Measurements from ENCODE around the gene SLC25A18.
A peak's percentile ranks its signal among the peaks of the same experiment; 100 is the strongest.

Gene SLC25A18

GRCh38 chr22:17537155-17537554, 26.1 kb upstream of the SLC25A18 start:
- no peak for TF ChIP-seq CTCF (IDR thresholded peaks at IDR 0.05; ENCODE audit: extremely low read depth, insufficient read depth, missing control alignments)
- in situ Hi-C loops (cut with MboI; ENCODE audit: low pct_unique_long_range_greater_than_20kb, low sequenced_read_pairs, unreplicated experiment): no loop called here
- no peak for DNase-seq (ENCODE audit: low spot score)

GRCh38 chr22:17540481-17540880, 22.8 kb upstream of the SLC25A18 start:
- peak; percentile 19 for TF ChIP-seq CTCF (IDR thresholded peaks at IDR 0.05; ENCODE audit: extremely low read depth, insufficient read depth, missing control alignments)
- DNase-seq (ENCODE audit: low spot score): no peak
- in situ Hi-C loops (cut with MboI; ENCODE audit: low pct_unique_long_range_greater_than_20kb, low sequenced_read_pairs, unreplicated experiment): no loop called here

GRCh38 chr22:17541476-17541875, 21.8 kb upstream of the SLC25A18 start:
- no peak for DNase-seq (ENCODE audit: low spot score)
- no peak for TF ChIP-seq CTCF (IDR thresholded peaks at IDR 0.05; ENCODE audit: extremely low read depth, insufficient read depth, missing control alignments)
- in situ Hi-C loops (cut with MboI; ENCODE audit: low pct_unique_long_range_greater_than_20kb, low sequenced_read_pairs, unreplicated experiment): no loop called here

GRCh38 chr22:17542452-17542851, 20.8 kb upstream of the SLC25A18 start:
- no peak for DNase-seq (ENCODE audit: low spot score)
- no peak for TF ChIP-seq CTCF (IDR thresholded peaks at IDR 0.05; ENCODE audit: extremely low read depth, insufficient read depth, missing control alignments)
- in situ Hi-C loops (cut with MboI; ENCODE audit: low pct_unique_long_range_greater_than_20kb, low sequenced_read_pairs, unreplicated experiment): no loop called here

- in situ Hi-C loops (cut with MboI; ENCODE audit: low pct_unique_long_range_greater_than_20kb, low sequenced_read_pairs, unreplicated experiment): no loop called here
- no peak for TF ChIP-seq CTCF (IDR thresholded peaks at IDR 0.05; ENCODE audit: extremely low read depth, insufficient read depth, missing control alignments)
- DNase-seq (ENCODE audit: low spot score): no peak
Observed at GRCh38 chr22:17548010-17548755, 15.1 kb upstream of the SLC25A18 start.

GRCh38 chr22:17548756-17549035, 14.6 kb upstream of the SLC25A18 start:
- DNase-seq (ENCODE audit: low spot score): no peak
- in situ Hi-C loops (cut with MboI; ENCODE audit: low pct_unique_long_range_greater_than_20kb, low sequenced_read_pairs, unreplicated experiment): no loop called here
- no peak for TF ChIP-seq CTCF (IDR thresholded peaks at IDR 0.05; ENCODE audit: extremely low read depth, insufficient read depth, missing control alignments)

All from GM13977 (cell line).